HEK293 (cell line): Measurements from ENCODE around the gene FBXO9.
"Not testable (repeated sequence)": the region's sequence is repeated elsewhere in the genome, so short reads cannot be mapped to it uniquely, and the experiment has no call there.

Experiments used
- CTCF ChIA-PET: fragments of 350-600 bp; formaldehyde crosslinking; extraction: SDS; loops from one replicate; lab custom pipeline; 2021; ENCODE audit warnings: antibody characterized with exemption; lab: Yijun Ruan, JAX
- POLR2A ChIA-PET: fragments of 300-600 bp; formaldehyde crosslinking; extraction: SDS; loops from one replicate; lab custom pipeline; 2020; ENCODE audit warnings: antibody characterized with exemption, inconsistent platforms; lab: Yijun Ruan, JAX
- H3K27ac ChIP-seq: fragments of 200-500 bp; sonication (Bioruptor generic); 2 replicates; pipeline ENCODE4 v1.5.1; 2014; ENCODE audit warnings: low read depth, low read length, control low read depth, inconsistent platforms; ENCODE audit errors: extremely low read depth
- H3K36me3 ChIP-seq, 2 experiments: fragments of 200-500 bp in 1 of 2; sonication (Bioruptor generic) in 1 of 2; 1 replicate in 1 of 2; 2 replicates in 1 of 2; pipeline ENCODE4 v1.5.1; 2014 to 2017; ENCODE audit warnings: inconsistent platforms in 2 of 2, low read length in 2 of 2; ENCODE audit not compliant: control insufficient read depth in 2 of 2, insufficient read depth in 1 of 2
- H3K4me1 ChIP-seq: fragments of 200-500 bp; sonication (Bioruptor generic); 2 replicates; pipeline ENCODE4 v1.5.1; 2014; ENCODE audit warnings: mild to moderate bottlenecking, low read length, inconsistent platforms; ENCODE audit not compliant: control insufficient read depth, insufficient read depth
- H3K4me3 ChIP-seq: 2 replicates; pipeline ENCODE4 v1.5.1; 2011; ENCODE audit warnings: low read depth, mild to moderate bottlenecking, control low read depth, low read length, moderate library complexity
- H3K9me3 ChIP-seq: fragments of 200-500 bp; sonication (Bioruptor generic); 2 replicates; pipeline ENCODE4 v1.5.1; 2014; ENCODE audit warnings: low read depth, low read length, inconsistent platforms; ENCODE audit not compliant: control insufficient read depth, insufficient read depth
- ATF2 ChIP-seq: fragments of 450-650 bp; formaldehyde crosslinking; IDR thresholded peaks from 2 replicates; pipeline ENCODE4 v1.5.1; 2016; ENCODE audit warnings: missing biosample characterization, missing genetic modification characterization, low read depth
- HOXC10 ChIP-seq: sonication (generic); formaldehyde crosslinking; IDR thresholded peaks from 2 replicates; pipeline ENCODE4 v1.8.1; 2023; ENCODE audit warnings: mild to moderate bottlenecking, missing genetic modification reagents
- IKZF3 ChIP-seq: fragments of 450-650 bp; IDR thresholded peaks from 2 replicates; pipeline ENCODE4 v1.5.0; 2018; ENCODE audit warnings: missing biosample characterization, mild to moderate bottlenecking, missing genetic modification characterization, moderate library complexity
- PRDM1 ChIP-seq: fragments of 450-650 bp; formaldehyde crosslinking; IDR thresholded peaks from 2 replicates; pipeline ENCODE4; 2016; ENCODE audit warnings: missing biosample characterization, missing genetic modification characterization
- PRDM10 ChIP-seq: fragments of 450-650 bp; formaldehyde crosslinking; IDR thresholded peaks from 2 replicates; pipeline ENCODE4 v1.5.1; 2016; ENCODE audit warnings: missing biosample characterization, missing genetic modification characterization
- SCRT2 ChIP-seq: fragments of 450-650 bp; formaldehyde crosslinking; IDR thresholded peaks from 2 replicates; pipeline ENCODE4 v1.5.1; 2016; ENCODE audit warnings: missing biosample characterization, missing genetic modification characterization
- SP7 ChIP-seq: fragments of 450-650 bp; formaldehyde crosslinking; IDR thresholded peaks from 2 replicates; pipeline ENCODE4 v1.5.1; 2016; ENCODE audit warnings: missing biosample characterization, missing genetic modification characterization
- YY2 ChIP-seq: fragments of 450-650 bp; formaldehyde crosslinking; IDR thresholded peaks from 2 replicates; pipeline ENCODE4 v1.5.1; 2016; ENCODE audit warnings: missing biosample characterization, missing genetic modification characterization
- ZBTB10 ChIP-seq: fragments of 450-650 bp; formaldehyde crosslinking; IDR thresholded peaks from 2 replicates; pipeline ENCODE4 v1.5.1; 2016; ENCODE audit warnings: missing biosample characterization, missing genetic modification characterization
- ZBTB17 ChIP-seq: fragments of 450-650 bp; formaldehyde crosslinking; IDR thresholded peaks from 2 replicates; pipeline ENCODE4 v1.5.1; 2016; ENCODE audit warnings: missing biosample characterization, missing genetic modification characterization
- ZFP41 ChIP-seq: fragments of 450-650 bp; formaldehyde crosslinking; IDR thresholded peaks from 2 replicates; pipeline ENCODE4 v1.5.1; 2016; ENCODE audit warnings: missing biosample characterization, missing genetic modification characterization, borderline replicate concordance
- ZFP69B ChIP-seq: fragments of 450-650 bp; formaldehyde crosslinking; IDR thresholded peaks from 2 replicates; pipeline ENCODE4 v1.5.1; 2016; ENCODE audit warnings: missing biosample characterization, missing genetic modification characterization
- ZIC2 ChIP-seq: fragments of 450-650 bp; formaldehyde crosslinking; IDR thresholded peaks from 2 replicates; pipeline ENCODE4 v1.5.1; 2016; ENCODE audit warnings: missing biosample characterization, missing genetic modification characterization
- ZNF146 ChIP-seq: fragments of 450-650 bp; formaldehyde crosslinking; IDR thresholded peaks from 2 replicates; pipeline ENCODE4 v1.5.1; 2016; ENCODE audit warnings: missing biosample characterization, missing genetic modification characterization
- ZNF157 ChIP-seq: fragments of 450-650 bp; formaldehyde crosslinking; IDR thresholded peaks from 2 replicates; pipeline ENCODE4 v1.5.1; 2016; ENCODE audit warnings: missing biosample characterization, missing genetic modification characterization
- ZNF169 ChIP-seq: fragments of 450-650 bp; formaldehyde crosslinking; IDR thresholded peaks from 2 replicates; pipeline ENCODE4 v1.5.1; 2016; ENCODE audit warnings: missing biosample characterization, missing genetic modification characterization
- ZNF19 ChIP-seq: fragments of 450-650 bp; formaldehyde crosslinking; IDR thresholded peaks from 2 replicates; pipeline ENCODE4; 2016; ENCODE audit warnings: missing biosample characterization, missing genetic modification characterization, low read depth
- ZNF2 ChIP-seq: fragments of 450-650 bp; formaldehyde crosslinking; IDR thresholded peaks from 2 replicates; pipeline ENCODE4 v1.5.1; 2016; ENCODE audit warnings: missing biosample characterization, missing genetic modification characterization
- ZNF292 ChIP-seq: fragments of 450-650 bp; formaldehyde crosslinking; IDR thresholded peaks from 2 replicates; pipeline ENCODE4 v1.5.1; 2016; ENCODE audit warnings: low read depth, missing biosample characterization, missing genetic modification characterization, borderline replicate concordance
- ZNF350 ChIP-seq: fragments of 450-650 bp; formaldehyde crosslinking; IDR thresholded peaks from 2 replicates; pipeline ENCODE4 v1.5.0; 2017; ENCODE audit warnings: missing biosample characterization, mild to moderate bottlenecking, missing genetic modification characterization
- ZNF510 ChIP-seq: fragments of 450-650 bp; formaldehyde crosslinking; IDR thresholded peaks from 2 replicates; pipeline ENCODE4 v1.5.1; 2018; ENCODE audit warnings: mild to moderate bottlenecking, missing genetic modification characterization, missing biosample characterization; ENCODE audit not compliant: insufficient replicate concordance
- ZNF549 ChIP-seq: fragments of 450-650 bp; IDR thresholded peaks from 2 replicates; pipeline ENCODE4 v1.5.1; 2018; ENCODE audit warnings: missing biosample characterization, missing genetic modification characterization, mild to moderate bottlenecking, inconsistent platforms, moderate library complexity
- ZNF571 ChIP-seq: fragments of 450-650 bp; formaldehyde crosslinking; IDR thresholded peaks from 2 replicates; pipeline ENCODE4 v1.5.0; 2017; ENCODE audit warnings: missing biosample characterization, missing genetic modification characterization
- ZNF645 ChIP-seq: fragments of 450-650 bp; formaldehyde crosslinking; IDR thresholded peaks from 2 replicates; pipeline ENCODE4; 2016; ENCODE audit warnings: missing biosample characterization, missing genetic modification characterization
- ZNF837 ChIP-seq: fragments of 450-650 bp; formaldehyde crosslinking; IDR thresholded peaks from 2 replicates; pipeline ENCODE4 v1.5.1; 2016; ENCODE audit warnings: missing biosample characterization, missing genetic modification characterization

The FBXO9 gene

GRCh38 chr6:53049415-53049814 lies 15.8 kb upstream of the FBXO9 start:
- Histone ChIP-seq H3K9me3 (no peaks in the 10 kb centered on the region), H3K4me1 (no peaks in the 10 kb centered on the region), H3K36me3 (no peaks in the 10 kb centered on the region)
- ChIA-PET CTCF (interaction anchor here (1.0 kb wide), 1 partner anchor 54 kb away, joined by 3 read pairs; the partner anchor contains the start of gene GSTA4), POLR2A (interaction anchor here (0.7 kb wide), 1 partner anchor 16 kb away, joined by 3 read pairs; the partner anchor contains the start of gene FBXO9)
- TF ChIP-seq ZNF157 (tag by site-specific recombination) = no peak
- no peak for TF ChIP-seq ZBTB17 (tag by site-specific recombination)
- TF ChIP-seq HOXC10 (CRISPR knock-in tag) = no peak
- no peak for TF ChIP-seq PRDM1
- no peak for TF ChIP-seq ZBTB10 (tag by site-specific recombination)
- no peak for TF ChIP-seq ZFP41 (tag by site-specific recombination)
- TF ChIP-seq ATF2 (tag by site-specific recombination) = no peak
- TF ChIP-seq ZFP69B = no peak
- no peak for TF ChIP-seq YY2 (tag by site-specific recombination)
- no peak for TF ChIP-seq ZNF571 (tag by site-specific recombination)
- no peak for TF ChIP-seq PRDM10 (tag by site-specific recombination)
- no peak for TF ChIP-seq ZNF350 (tag by site-specific recombination)
- TF ChIP-seq, all 188 proteins: peak for 0
- Histone ChIP-seq H3K4me3 (no peak overlapping the region), H3K27ac (no peak overlapping the region)

- H3K4me3 ChIP-seq, H3K9me3 ChIP-seq, H3K36me3 ChIP-seq, H3K4me1 ChIP-seq, H3K27ac ChIP-seq, POLR2A ChIA-PET: not testable (repeated sequence)
- CTCF ChIA-PET = interaction anchor here (0.7 to 1.7 kb wide), 2 partner anchors 219 to 327 kb away, joined by 3 to 7 read pairs; no protein-coding TSS in a partner anchor
Measured at GRCh38 chr6:53052152-53052551, 13.1 kb upstream of the FBXO9 start.

- CTCF ChIA-PET = no interaction called here
- no peaks in the 10 kb centered on the region for H3K36me3 ChIP-seq
- no peaks in the 10 kb centered on the region for H3K9me3 ChIP-seq
- no peak overlapping the region for H3K27ac ChIP-seq
- H3K4me3 ChIP-seq = no peak overlapping the region
- no peaks in the 10 kb centered on the region for H3K4me1 ChIP-seq
- POLR2A ChIA-PET = no interaction called here
- TF ChIP-seq ZNF837 (no peak), ZNF169 (no peak), SCRT2 (tag by site-specific recombination) (no peak), IKZF3 (tag by site-specific recombination) (no peak), ZNF292 (tag by site-specific recombination) (no peak), ZNF146 (no peak), ZNF350 (tag by site-specific recombination) (no peak), ZNF549 (tag by site-specific recombination) (no peak), ZNF2 (tag by site-specific recombination) (no peak), SP7 (tag by site-specific recombination) (no peak), ZIC2 (no peak), ZNF19 (tag by site-specific recombination) (no peak), ZNF645 (tag by site-specific recombination) (no peak), ZNF510 (no peak)
Measured at GRCh38 chr6:53054532-53054931, 10.7 kb upstream of the FBXO9 start.
